Parathyroid adenoma (tissue), 2 donors: Measurements from ENCODE around the gene PPP1CC.

ENCODE experiments used
- H2AFZ ChIP-seq: fragments of 300-600 bp; sonication (generic); one replicate; pipeline ENCODE4 v1.7.0; 2017; ENCODE audit warnings: antibody characterized with exemption, mild to moderate bottlenecking
- H3K27ac ChIP-seq: fragments of 300-600 bp; sonication (generic); one replicate; pipeline ENCODE4 v1.7.0; 2017
- H3K27me3 ChIP-seq: fragments of 300-600 bp; sonication (generic); one replicate; pipeline ENCODE4 v1.7.0; 2017; ENCODE audit warnings: low read length; ENCODE audit not compliant: control insufficient read depth, insufficient read depth
- H3K36me3 ChIP-seq: fragments of 300-600 bp; sonication (generic); one replicate; pipeline ENCODE4 v1.7.0; 2017; ENCODE audit warnings: low read length; ENCODE audit not compliant: control insufficient read depth, insufficient read depth
- H3K4me1 ChIP-seq: fragments of 300-600 bp; sonication (generic); one replicate; pipeline ENCODE4 v1.7.0; 2017; ENCODE audit warnings: control low read depth
- H3K4me2 ChIP-seq: fragments of 300-600 bp; sonication (generic); one replicate; pipeline ENCODE4 v1.7.0; 2017; ENCODE audit warnings: low read length
- H3K4me3 ChIP-seq: fragments of 300-600 bp; sonication (generic); one replicate; pipeline ENCODE4 v1.7.0; 2017; ENCODE audit warnings: low read depth, low read length
- H3K79me2 ChIP-seq: fragments of 300-600 bp; sonication (generic); one replicate; pipeline ENCODE4 v1.7.0; 2017; ENCODE audit warnings: control low read depth
- H3K9ac ChIP-seq: fragments of 300-600 bp; sonication (generic); one replicate; pipeline ENCODE4 v1.7.0; 2017; ENCODE audit warnings: mild to moderate bottlenecking
- H3K9me3 ChIP-seq: fragments of 300-600 bp; sonication (generic); one replicate; pipeline ENCODE4 v1.7.0; 2017; ENCODE audit warnings: low read length; ENCODE audit not compliant: control insufficient read depth
- CTCF ChIP-seq: fragments of 300-600 bp; sonication (generic); IDR thresholded peaks from one replicate; pipeline ENCODE4 v1.7.0; 2017; ENCODE audit warnings: antibody characterized with exemption, mild to moderate bottlenecking
- donor health status: primary hyperparathyroidism.

PPP1CC gene

GRCh38 chr12:110705309-110705708 lies 37.4 kb downstream of the PPP1CC start:
- no peaks in the 10 kb centered on the region for H3K79me2 ChIP-seq
- no peak overlapping the region for H3K27ac ChIP-seq
- no peak overlapping the region for H3K9ac ChIP-seq
- no peaks in the 10 kb centered on the region for H3K4me1 ChIP-seq
- no peak overlapping the region for H3K4me3 ChIP-seq
- H3K27me3 ChIP-seq = no peaks in the 10 kb centered on the region
- TF ChIP-seq CTCF = no peak
- H2AFZ ChIP-seq = no peak overlapping the region
- no peak overlapping the region for H3K4me2 ChIP-seq
- no peaks in the 10 kb centered on the region for H3K36me3 ChIP-seq
- no peaks in the 10 kb centered on the region for H3K9me3 ChIP-seq

GRCh38 chr12:110704750-110705149 lies 37.9 kb downstream of the PPP1CC start:
- H3K27me3 ChIP-seq = no peaks in the 10 kb centered on the region
- no peak overlapping the region for H3K4me2 ChIP-seq
- no peak overlapping the region for H2AFZ ChIP-seq
- H3K36me3 ChIP-seq = no peaks in the 10 kb centered on the region
- H3K79me2 ChIP-seq = no peaks in the 10 kb centered on the region
- peak; percentile 73 for TF ChIP-seq CTCF
- no peaks in the 10 kb centered on the region for H3K9me3 ChIP-seq
- no peak overlapping the region for H3K27ac ChIP-seq
- no peak overlapping the region for H3K9ac ChIP-seq
- H3K4me3 ChIP-seq = no peak overlapping the region
- H3K4me1 ChIP-seq = no peaks in the 10 kb centered on the region

GRCh38 chr12:110704231-110704630 lies 38.5 kb downstream of the PPP1CC start:
- Histone ChIP-seq H2AFZ (no peak overlapping the region), H3K27ac (no peak overlapping the region), H3K9me3 (no peaks in the 10 kb centered on the region), H3K27me3 (no peaks in the 10 kb centered on the region), H3K79me2 (no peaks in the 10 kb centered on the region), H3K4me1 (no peaks in the 10 kb centered on the region), H3K36me3 (no peaks in the 10 kb centered on the region), H3K4me2 (no peak overlapping the region), H3K4me3 (no peak overlapping the region), H3K9ac (no peak overlapping the region)
- TF ChIP-seq CTCF = no peak

- H3K4me2 ChIP-seq = no peak overlapping the region
- TF ChIP-seq CTCF = no peak
- H3K36me3 ChIP-seq = no peaks in the 10 kb centered on the region
- no peaks in the 10 kb centered on the region for H3K9me3 ChIP-seq
- H3K4me1 ChIP-seq = no peaks in the 10 kb centered on the region
- H3K27me3 ChIP-seq = no peaks in the 10 kb centered on the region
- H2AFZ ChIP-seq = no peak overlapping the region
- no peak overlapping the region for H3K9ac ChIP-seq
- no peaks in the 10 kb centered on the region for H3K79me2 ChIP-seq
- no peak overlapping the region for H3K4me3 ChIP-seq
- no peak overlapping the region for H3K27ac ChIP-seq
Measured at GRCh38 chr12:110702081-110702480, 40.6 kb downstream of the PPP1CC start.

- H3K27ac ChIP-seq = no peak overlapping the region
- no peak overlapping the region for H3K9ac ChIP-seq
- no peaks in the 10 kb centered on the region for H3K4me1 ChIP-seq
- no peaks in the 10 kb centered on the region for H3K79me2 ChIP-seq
- no peaks in the 10 kb centered on the region for H3K36me3 ChIP-seq
- H3K4me3 ChIP-seq = no peak overlapping the region
- H3K27me3 ChIP-seq = no peaks in the 10 kb centered on the region
- H3K9me3 ChIP-seq = no peaks in the 10 kb centered on the region
- H3K4me2 ChIP-seq = no peak overlapping the region
- no peak for TF ChIP-seq CTCF
- H2AFZ ChIP-seq = no peak overlapping the region
Measured at GRCh38 chr12:110699591-110700445, 42.9 kb downstream of the PPP1CC start.
